Progenitor cell of endocrine pancreas (in vitro differentiated cells): ENCODE data around the gene ZNRF3. TPM values are rescaled to one million over a fixed set of nuclear protein-coding genes. Genes with fewer than 3 reads are reported as not detected.

ENCODE experiments used
- DNase-seq: peaks from one replicate; pipeline ENCODE4 v3.0.0; 2021; ENCODE audit warnings: low spot score; ENCODE audit not compliant: unreplicated experiment
- H3K27ac Mint-ChIP-seq: 2 replicates; pipeline ENCODE4 v1.8.0; 2021; ENCODE audit warnings: mild to moderate bottlenecking, moderate library complexity, mixed read lengths
- H3K27me3 Mint-ChIP-seq: 2 replicates; pipeline ENCODE4 v1.8.0; 2021; ENCODE audit warnings: mixed read lengths
- H3K36me3 Mint-ChIP-seq: 2 replicates; pipeline ENCODE4 v1.8.0; 2022; ENCODE audit warnings: mixed read lengths; ENCODE audit not compliant: insufficient read depth
- H3K4me1 Mint-ChIP-seq: 2 replicates; pipeline ENCODE4 v1.8.0; 2021; ENCODE audit warnings: low read depth, mixed read lengths
- H3K4me3 Mint-ChIP-seq: 2 replicates; pipeline ENCODE4 v1.8.0; 2021; ENCODE audit warnings: low read depth, mild to moderate bottlenecking, moderate library complexity, mixed read lengths
- H3K9me3 Mint-ChIP-seq: 2 replicates; pipeline ENCODE4 v1.8.0; 2021; ENCODE audit warnings: low read depth, mixed read lengths
- total RNA-seq: library from RNA; stranded (reverse); gene quantifications from 2 replicates; pipeline ENCODE4 v1.2.1, GENCODE V29; 2021
- TF ChIP-seq, protein P1 (sequence below): fragments of 200-600 bp; sonication (generic); IDR thresholded peaks from one replicate; pipeline ENCODE4 v1.5.0; 2021; ENCODE audit warnings: antibody characterized with exemption, mild to moderate bottlenecking; ENCODE audit not compliant: unreplicated experiment

Gene ZNRF3
- total RNA-seq, 1 donor from 2014 or later = 7.5 TPM

DNA sequence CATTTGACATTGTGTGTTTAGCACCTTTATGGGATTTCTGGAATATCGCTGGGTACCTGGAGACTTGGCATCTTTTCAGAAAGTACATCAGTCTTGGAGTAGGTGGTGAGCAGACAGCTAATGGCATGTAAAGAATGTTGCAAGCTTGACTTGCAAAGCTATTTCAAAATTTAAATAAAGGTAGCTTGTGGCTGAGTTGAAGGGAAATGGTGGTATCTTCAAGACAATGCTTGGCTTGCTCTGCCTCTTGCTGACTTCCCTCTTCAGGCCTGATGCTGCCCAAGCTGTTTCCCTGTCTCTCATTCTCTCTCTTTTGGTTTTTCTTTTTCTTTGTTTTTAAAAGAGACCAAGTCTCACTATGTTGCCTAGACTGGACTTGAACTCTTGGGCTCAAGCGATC lies 13.2 kb downstream of the ZNRF3 start:
- no peak for DNase-seq

DNA sequence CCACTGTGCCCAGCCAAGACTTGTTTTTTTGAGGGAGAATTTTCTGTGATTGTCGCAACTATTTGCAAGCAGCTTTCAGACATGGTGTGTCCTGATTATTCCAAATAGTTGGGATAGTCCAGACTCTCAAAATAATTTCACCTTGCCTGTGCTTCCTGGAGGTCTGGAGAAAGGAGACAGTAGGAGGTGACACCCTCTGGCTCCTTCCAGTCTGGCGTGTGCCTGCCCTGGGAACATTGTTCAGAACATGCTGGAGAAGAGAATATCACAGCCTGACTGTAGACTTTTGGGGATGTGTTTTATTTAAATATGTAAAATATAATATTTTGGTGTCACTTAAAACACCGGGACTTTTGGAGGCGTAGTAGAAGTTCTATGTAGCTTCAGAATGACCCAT lies 14.9 kb downstream of the ZNRF3 start:
- TF ChIP-seq, protein P1, sequence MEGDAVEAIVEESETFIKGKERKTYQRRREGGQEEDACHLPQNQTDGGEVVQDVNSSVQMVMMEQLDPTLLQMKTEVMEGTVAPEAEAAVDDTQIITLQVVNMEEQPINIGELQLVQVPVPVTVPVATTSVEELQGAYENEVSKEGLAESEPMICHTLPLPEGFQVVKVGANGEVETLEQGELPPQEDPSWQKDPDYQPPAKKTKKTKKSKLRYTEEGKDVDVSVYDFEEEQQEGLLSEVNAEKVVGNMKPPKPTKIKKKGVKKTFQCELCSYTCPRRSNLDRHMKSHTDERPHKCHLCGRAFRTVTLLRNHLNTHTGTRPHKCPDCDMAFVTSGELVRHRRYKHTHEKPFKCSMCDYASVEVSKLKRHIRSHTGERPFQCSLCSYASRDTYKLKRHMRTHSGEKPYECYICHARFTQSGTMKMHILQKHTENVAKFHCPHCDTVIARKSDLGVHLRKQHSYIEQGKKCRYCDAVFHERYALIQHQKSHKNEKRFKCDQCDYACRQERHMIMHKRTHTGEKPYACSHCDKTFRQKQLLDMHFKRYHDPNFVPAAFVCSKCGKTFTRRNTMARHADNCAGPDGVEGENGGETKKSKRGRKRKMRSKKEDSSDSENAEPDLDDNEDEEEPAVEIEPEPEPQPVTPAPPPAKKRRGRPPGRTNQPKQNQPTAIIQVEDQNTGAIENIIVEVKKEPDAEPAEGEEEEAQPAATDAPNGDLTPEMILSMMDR = no peak
- peaks cover 35% of the 10 kb centered on the region for H3K27me3 Mint-ChIP-seq
- no peaks in the 10 kb centered on the region for H3K36me3 Mint-ChIP-seq
- DNase-seq = no peak
- H3K9me3 Mint-ChIP-seq = no peaks in the 10 kb centered on the region
- H3K27ac Mint-ChIP-seq = no peak overlapping the region
- peaks cover 1% of the 10 kb centered on the region for H3K4me1 Mint-ChIP-seq
- H3K4me3 Mint-ChIP-seq = no peak overlapping the region

More for the DNA sequence above, 13.2 kb downstream of the ZNRF3 start:
- Mint-ChIP-seq H3K9me3 (no peaks in the 10 kb centered on the region), H3K27ac (no peak overlapping the region), H3K27me3 (peaks cover 45% of the 10 kb centered on the region), H3K4me3 (no peak overlapping the region), H3K36me3 (no peaks in the 10 kb centered on the region), H3K4me1 (peaks cover 8% of the 10 kb centered on the region)
- TF ChIP-seq, protein P1 = no peak

DNA sequence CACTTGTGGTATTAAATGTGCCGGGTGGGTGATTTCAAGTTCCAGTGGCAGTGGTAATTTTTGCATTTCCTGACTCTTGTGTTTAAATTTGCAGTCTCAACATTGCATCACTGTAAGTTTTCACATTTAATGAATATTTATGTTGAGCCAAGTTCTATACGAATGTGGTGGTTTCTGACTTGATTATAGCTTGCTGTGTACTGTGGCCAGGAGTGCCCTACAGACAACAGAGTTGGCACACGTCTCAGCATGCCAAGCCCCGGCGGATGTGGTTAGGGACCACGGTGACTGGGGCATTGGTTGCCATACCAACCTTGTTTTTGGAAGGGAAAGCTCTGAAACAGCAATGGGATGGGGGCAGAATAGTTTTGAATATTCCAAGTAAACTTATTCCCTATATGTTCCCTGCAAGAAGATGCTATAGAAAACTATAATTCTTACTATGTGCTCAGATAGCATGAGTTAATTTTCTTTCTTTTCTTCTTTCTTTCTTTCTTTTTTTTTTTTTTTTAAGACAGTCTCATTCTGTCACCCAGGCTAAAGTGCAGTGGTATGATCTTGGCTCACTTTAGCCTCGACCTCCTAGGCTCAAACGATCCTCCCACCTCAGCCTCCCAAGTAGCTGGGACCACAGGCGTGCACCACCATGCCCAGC lies 16.0 kb downstream of the ZNRF3 start:
- DNase-seq = no peak
- Mint-ChIP-seq H3K36me3 (no peaks in the 10 kb centered on the region), H3K4me3 (no peak overlapping the region), H3K9me3 (no peaks in the 10 kb centered on the region), H3K4me1 (peaks cover 7% of the 10 kb centered on the region), H3K27me3 (peaks cover 30% of the 10 kb centered on the region), H3K27ac (no peak overlapping the region)
- TF ChIP-seq, protein P1 = no peak

DNA sequence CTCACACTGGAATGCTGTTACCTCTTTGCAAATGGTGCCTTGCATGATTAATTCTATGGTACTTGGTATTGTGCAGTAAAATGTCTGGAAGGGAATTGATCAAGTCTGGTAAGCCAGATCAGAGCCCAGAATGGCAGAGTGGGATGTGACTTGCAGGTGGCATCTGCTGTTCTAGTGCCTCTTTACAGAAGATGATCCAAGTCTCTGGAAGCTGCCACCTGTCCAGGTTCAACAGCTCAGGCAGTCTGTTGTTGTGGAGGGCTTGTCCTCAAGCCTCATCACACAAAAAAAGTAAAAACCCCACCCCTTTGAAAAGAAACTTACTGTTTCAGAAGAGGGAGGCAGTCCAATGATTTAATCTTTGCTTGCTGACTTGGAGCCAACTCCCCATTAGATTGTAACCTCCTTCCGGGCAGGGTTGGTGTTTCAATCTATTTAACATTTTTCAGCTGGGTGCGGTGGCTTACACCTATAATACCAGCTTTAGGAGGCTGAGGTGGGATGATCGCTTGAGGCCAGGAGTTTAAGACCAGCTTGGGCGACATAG lies 17.1 kb downstream of the ZNRF3 start:
- peaks cover 13% of the 10 kb centered on the region for H3K4me1 Mint-ChIP-seq
- peaks cover 25% of the 10 kb centered on the region for H3K27me3 Mint-ChIP-seq
- H3K9me3 Mint-ChIP-seq = no peaks in the 10 kb centered on the region
- no peak overlapping the region for H3K4me3 Mint-ChIP-seq
- TF ChIP-seq, protein P1 = no peak
- no peaks in the 10 kb centered on the region for H3K36me3 Mint-ChIP-seq
- DNase-seq = no peak
- no peak overlapping the region for H3K27ac Mint-ChIP-seq

DNA sequence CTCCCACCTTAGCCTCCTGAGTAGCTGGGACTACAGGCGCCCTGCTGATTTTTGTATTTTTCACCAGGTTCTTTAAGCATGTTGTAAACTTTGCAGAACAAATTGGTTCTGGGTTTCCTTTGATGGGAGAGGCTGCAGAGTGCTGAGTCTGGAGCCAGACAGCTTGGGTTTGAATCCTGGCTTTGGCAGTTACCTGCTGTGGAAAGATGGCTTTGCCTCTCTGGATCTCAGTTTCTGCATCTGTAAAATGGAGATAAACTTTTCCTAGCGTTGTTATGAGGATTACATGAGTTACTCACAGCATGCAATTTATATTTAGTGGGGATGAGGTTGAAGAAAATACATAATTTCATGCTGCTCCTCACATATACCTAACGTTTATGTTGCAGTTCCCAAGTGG lies 19.1 kb downstream of the ZNRF3 start:
- H3K4me1 Mint-ChIP-seq = peaks cover 15% of the 10 kb centered on the region
- TF ChIP-seq, protein P1 = no peak
- no peak for DNase-seq
- no peaks in the 10 kb centered on the region for H3K36me3 Mint-ChIP-seq
- no peaks in the 10 kb centered on the region for H3K9me3 Mint-ChIP-seq
- peaks cover 12% of the 10 kb centered on the region for H3K27me3 Mint-ChIP-seq
- H3K4me3 Mint-ChIP-seq = no peak overlapping the region
- H3K27ac Mint-ChIP-seq = no peak overlapping the region
